ENCODE data around the gene CHD5. TPM values are rescaled to one million over a fixed set of nuclear protein-coding genes. Genes with fewer than 3 reads are reported as not detected.

CHD5 gene
- total and polyA plus RNA-seq, 4 donors: 0.10 to 0.55 (median 0.31) TPM

DNA sequence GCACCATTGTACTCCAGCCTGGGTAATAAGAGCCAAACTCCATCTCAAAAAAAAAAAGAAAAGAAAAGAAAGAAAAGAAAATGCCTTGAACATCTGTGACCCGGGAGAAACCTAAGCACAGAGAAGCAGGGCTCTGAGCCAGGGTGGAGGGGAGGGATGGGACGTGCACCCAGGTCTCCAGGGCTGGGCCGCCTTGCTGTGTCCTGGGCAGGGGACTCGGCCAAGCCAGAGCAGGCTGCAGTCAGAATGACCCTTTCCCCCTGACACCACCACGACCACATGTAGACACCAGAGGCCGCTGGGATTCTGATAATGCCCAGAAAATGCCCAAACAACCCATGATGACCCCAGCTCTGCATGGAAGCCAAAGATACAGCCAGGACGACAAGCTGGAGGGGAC is 17.8 kb downstream of the CHD5 start:
- Histone ChIP-seq H3K27me3 (ENCODE audit: control insufficient read depth in 3 of 3, insufficient read depth in 3 of 3, low read length in 2 of 3) (peaks cover 0 to 5% (median 5%) of the 10 kb centered on the region in 3 donors), H3K9me3 (ENCODE audit: control insufficient read depth in 4 of 4, insufficient read depth in 3 of 4, low read length in 3 of 4) (no peaks in the 10 kb centered on the region), H3K27ac (ENCODE audit: low read depth in 1 of 2, low read length in 1 of 2) (no peak overlapping the region), H3K36me3 (ENCODE audit: control insufficient read depth in 4 of 4, insufficient read depth in 4 of 4, low read length in 4 of 4) (no peaks in the 10 kb centered on the region), H3K4me3 (no peak overlapping the region), H3K4me1 (ENCODE audit: control insufficient read depth in 5 of 5, insufficient read depth in 5 of 5, low read length in 5 of 5) (no peaks in the 10 kb centered on the region), H3K9ac (ENCODE audit: insufficient read depth in 1 of 2, low read length in 2 of 2) (no peak overlapping the region)
- WGBS, 2 donors: 79 to 85% methylated on average over 7 of the region's 7 CpGs
- ATAC-seq (ENCODE audit: insufficient read depth, low FRiP score) (no peak), DNase-seq (no peak)
- no peak for TF ChIP-seq CTCF (IDR thresholded peaks at IDR 0.05; ENCODE audit: control extremely low read depth, extremely low read depth)

DNA sequence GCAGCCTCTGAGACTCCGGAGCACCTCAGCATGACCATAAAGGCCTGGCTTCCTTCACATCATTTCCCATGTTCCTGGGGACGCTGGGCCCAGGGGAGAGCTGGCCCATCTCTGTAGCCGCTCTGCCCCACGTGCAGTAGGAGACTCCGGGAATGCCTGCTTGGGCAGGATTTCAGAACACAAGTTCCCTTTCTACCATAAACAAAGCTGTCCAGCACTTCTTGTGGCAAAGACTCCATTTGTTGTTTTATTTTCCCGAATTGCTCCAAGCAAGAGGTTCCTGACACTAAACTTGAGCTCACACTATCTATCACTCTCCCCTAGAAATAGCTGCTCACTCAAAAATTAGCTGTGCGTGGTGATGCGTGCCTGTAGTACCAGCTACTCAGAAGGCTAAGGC is 21.9 kb downstream of the CHD5 start:
- DNase-seq (no peak), ATAC-seq (ENCODE audit: insufficient read depth, low FRiP score) (no peak)
- no peak overlapping the region for H3K27ac ChIP-seq (ENCODE audit: low read depth in 1 of 2, low read length in 1 of 2)
- H3K4me3 ChIP-seq: no peak overlapping the region
- H3K27me3 ChIP-seq (ENCODE audit: control insufficient read depth in 3 of 3, insufficient read depth in 3 of 3, low read length in 2 of 3): no peaks in the 10 kb centered on the region
- 72 to 90% methylated on average over 8 of the region's 8 CpGs for WGBS, 2 donors
- H3K9ac ChIP-seq (ENCODE audit: insufficient read depth in 1 of 2, low read length in 2 of 2): no peak overlapping the region
- H3K4me1 ChIP-seq (ENCODE audit: control insufficient read depth in 5 of 5, insufficient read depth in 5 of 5, low read length in 5 of 5): no peaks in the 10 kb centered on the region
- H3K36me3 ChIP-seq (ENCODE audit: control insufficient read depth in 4 of 4, insufficient read depth in 4 of 4, low read length in 4 of 4): no peaks in the 10 kb centered on the region
- TF ChIP-seq CTCF (IDR thresholded peaks at IDR 0.05; ENCODE audit: control extremely low read depth, extremely low read depth): no peak
- H3K9me3 ChIP-seq (ENCODE audit: control insufficient read depth in 4 of 4, insufficient read depth in 3 of 4, low read length in 3 of 4): no peaks in the 10 kb centered on the region

DNA sequence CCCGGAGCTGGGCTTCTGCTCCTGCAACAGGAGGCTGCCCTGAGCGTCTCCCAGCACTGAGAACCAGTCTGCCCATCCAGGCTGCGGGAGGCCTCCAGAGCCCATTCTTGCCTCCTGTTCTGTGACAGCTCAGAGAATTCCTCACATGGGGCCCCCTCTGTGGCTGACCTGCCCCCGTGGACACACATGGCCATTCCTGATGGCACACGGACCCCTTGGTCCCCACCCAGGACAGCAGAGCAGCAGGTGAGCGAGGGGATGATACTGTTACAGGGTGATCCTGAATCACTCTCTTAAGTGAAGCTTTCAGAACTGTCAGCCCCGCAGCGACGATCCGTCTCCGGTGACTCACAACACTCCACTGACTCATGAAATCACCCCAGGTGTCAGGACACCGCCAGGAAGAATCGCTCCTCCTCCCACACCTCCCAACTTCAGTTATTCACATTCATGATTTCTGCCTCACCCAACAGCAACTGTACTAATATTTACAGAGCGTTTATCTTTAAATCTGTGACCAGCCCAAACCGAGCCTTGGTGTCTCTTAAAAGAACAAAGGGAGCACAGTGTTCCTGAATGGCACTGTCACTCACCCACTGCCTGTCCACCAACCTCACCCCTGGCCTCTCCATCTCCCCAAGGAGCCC is 22.5 kb downstream of the CHD5 start:
- Histone ChIP-seq H3K9me3 (ENCODE audit: control insufficient read depth in 4 of 4, insufficient read depth in 3 of 4, low read length in 3 of 4) (no peaks in the 10 kb centered on the region), H3K4me3 (no peak overlapping the region), H3K4me1 (ENCODE audit: control insufficient read depth in 5 of 5, insufficient read depth in 5 of 5, low read length in 5 of 5) (no peaks in the 10 kb centered on the region), H3K36me3 (ENCODE audit: control insufficient read depth in 4 of 4, insufficient read depth in 4 of 4, low read length in 4 of 4) (no peaks in the 10 kb centered on the region), H3K9ac (ENCODE audit: insufficient read depth in 1 of 2, low read length in 2 of 2) (no peak overlapping the region), H3K27ac (ENCODE audit: low read depth in 1 of 2, low read length in 1 of 2) (no peak overlapping the region), H3K27me3 (ENCODE audit: control insufficient read depth in 3 of 3, insufficient read depth in 3 of 3, low read length in 2 of 3) (no peaks in the 10 kb centered on the region)
- no peak for DNase-seq
- ATAC-seq (ENCODE audit: insufficient read depth, low FRiP score): no peak
- no peak for TF ChIP-seq CTCF (IDR thresholded peaks at IDR 0.05; ENCODE audit: control extremely low read depth, extremely low read depth)
- WGBS, 2 donors: 59 to 81% methylated on average over 15 of the region's 15 CpGs

DNA sequence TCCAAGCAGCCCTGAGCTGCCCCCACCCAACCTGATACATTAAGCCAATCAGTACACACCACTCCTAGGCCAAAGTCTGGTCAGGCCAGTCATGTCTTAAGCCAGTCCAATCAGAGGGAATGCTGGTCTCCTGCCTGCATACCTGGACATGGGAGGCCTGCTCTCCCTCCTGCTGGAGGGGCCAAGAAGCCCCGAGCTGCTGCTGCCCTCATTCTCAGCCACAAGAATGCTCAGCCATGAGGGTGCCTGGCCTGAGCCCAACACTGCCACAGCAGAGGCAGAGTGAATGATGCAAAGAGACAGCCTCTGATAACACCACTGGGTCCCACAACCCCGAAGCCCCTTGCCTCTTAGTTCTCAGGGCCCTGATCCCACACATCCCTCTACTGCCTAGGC is 23.0 kb downstream of the CHD5 start:
- H3K4me3 ChIP-seq: no peak overlapping the region
- no peaks in the 10 kb centered on the region for H3K4me1 ChIP-seq (ENCODE audit: control insufficient read depth in 5 of 5, insufficient read depth in 5 of 5, low read length in 5 of 5)
- DNase-seq: no peak
- 57 to 95% methylated on average over 2 of the region's 2 CpGs for WGBS, 2 donors
- no peaks in the 10 kb centered on the region for H3K27me3 ChIP-seq (ENCODE audit: control insufficient read depth in 3 of 3, insufficient read depth in 3 of 3, low read length in 2 of 3)
- TF ChIP-seq CTCF (IDR thresholded peaks at IDR 0.05; ENCODE audit: control extremely low read depth, extremely low read depth): no peak
- no peak overlapping the region for H3K27ac ChIP-seq (ENCODE audit: low read depth in 1 of 2, low read length in 1 of 2)
- H3K9ac ChIP-seq (ENCODE audit: insufficient read depth in 1 of 2, low read length in 2 of 2): no peak overlapping the region
- H3K36me3 ChIP-seq (ENCODE audit: control insufficient read depth in 4 of 4, insufficient read depth in 4 of 4, low read length in 4 of 4): no peaks in the 10 kb centered on the region
- H3K9me3 ChIP-seq (ENCODE audit: control insufficient read depth in 4 of 4, insufficient read depth in 3 of 4, low read length in 3 of 4): no peaks in the 10 kb centered on the region
- no peak for ATAC-seq (ENCODE audit: insufficient read depth, low FRiP score)

All from lung (tissue), 12 donors.